AG08395 (cell line): ENCODE data around the gene TAS2R39.
"Not testable (repeated sequence)": the region's sequence is repeated elsewhere in the genome, so short reads cannot be mapped to it uniquely, and the experiment has no call there.

Experiments used
- DNase-seq: peaks from one replicate; pipeline ENCODE4 v3.0.0; 2012; ENCODE audit warnings: mixed read lengths, low spot score

The TAS2R39 gene

GRCh38 chr7:143183024-143183423 lies at the start of gene TAS2R39:
Gene TAS2R39, plus strand, starts transcription at chr7:143183419. Its CDS starts 0 bp downstream, at chr7:143183419.
- DNase-seq: no peak

GRCh38 chr7:143147070-143147469 lies 36.1 kb upstream of the TAS2R39 start:
- no peak for DNase-seq

GRCh38 chr7:143148050-143148449 lies 35.2 kb upstream of the TAS2R39 start:
- no peak for DNase-seq

- DNase-seq: no peak
Observed at GRCh38 chr7:143148651-143149050, 34.6 kb upstream of the TAS2R39 start.

- DNase-seq: not testable (repeated sequence)
Observed at GRCh38 chr7:143150696-143151095, 32.5 kb upstream of the TAS2R39 start.

GRCh38 chr7:143158617-143159016 lies 24.6 kb upstream of the TAS2R39 start:
- not testable (repeated sequence) for DNase-seq

- DNase-seq: no peak
Observed at GRCh38 chr7:143171697-143172096, 11.5 kb upstream of the TAS2R39 start.

- no peak for DNase-seq
Observed at GRCh38 chr7:143172354-143172753, 10.9 kb upstream of the TAS2R39 start.

GRCh38 chr7:143176128-143176527 lies 7.1 kb upstream of the TAS2R39 start:
- DNase-seq: no peak

- DNase-seq: no peak
Observed at GRCh38 chr7:143177374-143178119, 5.7 kb upstream of the TAS2R39 start.

GRCh38 chr7:143180771-143181170 lies 2.4 kb upstream of the TAS2R39 start:
- DNase-seq: not testable (repeated sequence)

- DNase-seq: no peak
Observed at GRCh38 chr7:143181349-143181748, 1.9 kb upstream of the TAS2R39 start.

- no peak for DNase-seq
Observed at GRCh38 chr7:143185551-143185950, 2.3 kb downstream of the TAS2R39 start.

- DNase-seq: no peak
Observed at GRCh38 chr7:143188994-143189393, 5.8 kb downstream of the TAS2R39 start.

- no peak for DNase-seq
Observed at GRCh38 chr7:143193880-143194279, 10.7 kb downstream of the TAS2R39 start.

GRCh38 chr7:143199040-143199439 lies 15.8 kb downstream of the TAS2R39 start:
- DNase-seq: no peak

- no peak for DNase-seq
Observed at GRCh38 chr7:143202161-143202560, 18.9 kb downstream of the TAS2R39 start.

GRCh38 chr7:143203386-143203785 lies 20.2 kb downstream of the TAS2R39 start:
- no peak for DNase-seq

- no peak for DNase-seq
Observed at GRCh38 chr7:143205560-143206293, 22.5 kb downstream of the TAS2R39 start.

GRCh38 chr7:143210541-143210940 lies 27.3 kb downstream of the TAS2R39 start:
- no peak for DNase-seq

GRCh38 chr7:143213478-143213877 lies 30.3 kb downstream of the TAS2R39 start:
- DNase-seq: not testable (repeated sequence)

GRCh38 chr7:143214789-143215679 lies 31.8 kb downstream of the TAS2R39 start:
- peak; percentile 88 for DNase-seq
